ENCODE measurements around the gene BATF.

- TF ChIP-seq CTCF (IDR thresholded peaks at IDR 0.05): no peak
- no peak for TF ChIP-seq POLR2A (IDR thresholded peaks at IDR 0.05)
Measured at GRCh38 chr14:75477881-75478280, 44.4 kb upstream of the BATF start.

All from uterus (tissue), 2 donors.